ENCODE results near the gene TMEM141.
A peak's percentile ranks its signal among the peaks of the same experiment; 100 is the strongest.
"Not testable (repeated sequence)": the region's sequence is repeated elsewhere in the genome, so short reads cannot be mapped to it uniquely, and the experiment has no call there.

TMEM141 gene

DNA sequence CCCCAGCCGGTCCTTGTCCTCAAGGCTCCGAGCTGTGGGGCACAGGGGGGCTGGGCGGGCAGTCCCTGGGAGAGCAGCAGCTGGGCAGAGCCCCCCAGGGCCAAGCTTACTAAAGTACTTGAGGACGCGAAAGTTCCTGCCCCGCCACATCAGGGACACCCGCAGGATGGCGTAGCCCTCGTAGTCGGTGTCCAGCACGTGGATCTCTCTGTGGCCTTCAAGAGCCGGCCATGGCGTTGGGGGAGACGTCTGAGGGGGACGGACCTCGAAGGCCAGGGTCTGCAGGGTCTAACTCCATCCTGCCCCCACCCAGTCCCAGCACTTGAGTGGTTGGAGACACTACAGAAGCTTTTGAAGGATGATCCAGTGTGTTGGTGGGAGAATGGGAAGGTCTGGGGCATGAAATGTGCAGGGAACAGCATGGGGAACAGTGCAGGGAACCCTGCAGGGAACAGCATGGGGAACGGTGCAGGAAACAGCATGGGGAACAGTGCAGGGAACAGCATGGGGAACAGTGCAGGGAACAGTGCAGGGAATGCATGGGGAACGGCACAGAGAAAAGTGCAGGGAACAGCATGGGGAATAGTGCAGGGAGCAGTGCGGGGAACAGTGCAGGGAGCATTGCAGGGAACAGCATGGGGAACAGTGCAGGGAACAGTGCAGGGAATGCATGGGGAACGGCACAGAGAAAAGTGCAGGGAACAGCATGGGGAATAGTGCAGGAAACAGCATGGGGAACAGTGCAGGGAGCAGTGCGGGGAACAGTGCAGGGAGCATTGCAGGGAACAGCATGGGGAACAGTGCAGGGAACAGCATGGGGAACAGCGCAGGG, 35.6 kb upstream of the TMEM141 start:
- DNase-seq: not testable (repeated sequence)

GRCh38 chr9:136756134-136756438, 35.1 kb upstream of the TMEM141 start:
- no peak for DNase-seq

GRCh38 chr9:136756836-136757235, 34.3 kb upstream of the TMEM141 start:
- no peak for DNase-seq

DNA sequence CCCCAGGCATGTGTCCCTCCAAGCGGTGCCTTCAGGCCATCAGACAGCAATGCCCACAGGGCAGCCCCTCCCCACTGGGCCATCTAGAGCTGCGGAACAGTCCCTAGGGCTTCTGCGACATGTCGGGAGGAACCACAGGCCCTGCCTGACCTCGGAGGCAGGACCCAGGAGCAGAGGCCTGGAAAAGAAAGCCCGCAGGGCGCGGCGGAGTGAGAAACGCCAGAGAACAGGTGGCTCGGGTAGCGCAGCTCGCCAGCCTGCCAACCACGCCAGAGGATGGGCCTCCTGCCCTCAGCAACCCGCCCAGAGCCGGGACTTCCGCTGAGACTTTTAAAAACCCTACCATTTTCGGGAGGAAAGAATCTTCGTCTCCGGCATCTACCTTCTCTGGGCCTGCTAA, 33.8 kb upstream of the TMEM141 start:
- no peak for DNase-seq

- no peak for DNase-seq
Observed at GRCh38 chr9:136757751-136758140, 33.4 kb upstream of the TMEM141 start.

DNA sequence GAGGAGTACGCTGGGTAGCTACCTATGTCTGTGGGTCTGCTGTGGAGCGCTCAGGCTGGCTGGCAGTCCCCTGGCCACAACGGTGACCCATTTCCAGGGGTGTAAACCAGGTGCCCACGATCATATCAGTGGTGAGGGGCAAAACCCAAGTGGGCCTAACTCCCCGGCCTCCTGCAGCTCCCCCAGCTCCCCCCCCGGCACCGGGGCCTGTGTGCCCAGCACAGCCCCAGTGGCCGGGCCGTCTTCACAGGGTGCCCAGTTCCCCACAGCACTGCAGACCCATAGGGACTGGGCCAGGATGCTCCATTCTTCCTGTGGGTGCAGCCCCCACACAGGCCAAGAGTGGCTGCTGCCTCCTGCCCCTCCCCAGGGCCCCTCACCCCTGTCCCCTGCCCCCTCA, 32.1 kb upstream of the TMEM141 start:
- DNase-seq: no peak

GRCh38 chr9:136759436-136760325, 31.5 kb upstream of the TMEM141 start:
- DNase-seq: no peak

DNA sequence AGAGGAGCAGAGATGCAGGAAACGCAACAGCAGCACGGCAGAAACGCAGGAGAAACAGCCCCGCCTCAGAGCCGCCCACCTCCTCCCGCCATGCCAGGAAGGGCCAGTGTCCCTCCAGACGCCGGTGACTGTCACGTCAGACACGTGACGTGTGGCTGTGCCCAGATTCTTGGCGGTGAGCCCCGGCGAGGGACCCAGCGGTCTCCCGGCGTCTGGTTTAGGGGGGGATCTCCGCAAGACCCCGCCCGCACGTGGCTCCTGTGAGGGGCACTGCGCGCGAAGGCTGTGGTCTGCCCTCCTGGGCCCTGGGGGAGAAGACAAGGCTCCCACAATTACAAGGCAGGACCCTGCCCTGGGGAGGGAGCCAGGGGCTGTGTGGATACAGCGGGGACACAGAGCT, 30.7 kb upstream of the TMEM141 start:
- DNase-seq: no peak

DNA sequence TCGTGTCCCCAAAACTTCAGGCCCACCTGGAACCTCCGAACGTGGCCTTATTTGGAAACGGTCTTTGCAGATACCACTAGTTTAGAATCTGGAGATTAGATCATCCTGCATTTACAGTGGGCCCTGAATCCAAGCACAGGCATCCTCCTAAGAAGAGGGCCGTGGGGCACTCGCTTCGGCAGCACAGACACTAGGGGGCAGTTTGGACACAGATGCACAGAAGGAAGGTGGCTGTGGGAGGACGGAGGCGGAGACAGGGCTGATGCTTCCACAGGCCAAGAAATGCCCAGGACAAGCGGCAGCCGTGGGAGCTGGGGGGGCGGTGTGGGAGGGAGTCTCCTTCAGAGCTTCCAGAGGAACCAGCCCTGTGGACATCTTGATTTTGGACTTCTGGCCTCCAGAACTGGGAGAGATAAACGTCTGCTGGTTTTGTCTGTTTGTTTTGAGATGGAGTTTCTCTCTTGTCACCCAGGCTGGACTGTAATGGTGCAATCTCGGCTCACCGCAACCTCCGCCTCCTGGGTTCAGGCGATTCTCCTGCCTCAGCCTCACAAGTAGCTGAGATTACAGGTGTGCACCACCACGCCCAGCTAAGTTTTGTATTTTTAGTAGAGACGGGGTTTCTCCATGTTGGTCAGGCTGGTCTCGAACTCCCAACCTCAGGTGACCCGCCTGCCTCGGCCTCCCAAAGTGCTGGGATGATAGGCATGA, 30.2 kb upstream of the TMEM141 start:
- peak; percentile 52 for DNase-seq

DNA sequence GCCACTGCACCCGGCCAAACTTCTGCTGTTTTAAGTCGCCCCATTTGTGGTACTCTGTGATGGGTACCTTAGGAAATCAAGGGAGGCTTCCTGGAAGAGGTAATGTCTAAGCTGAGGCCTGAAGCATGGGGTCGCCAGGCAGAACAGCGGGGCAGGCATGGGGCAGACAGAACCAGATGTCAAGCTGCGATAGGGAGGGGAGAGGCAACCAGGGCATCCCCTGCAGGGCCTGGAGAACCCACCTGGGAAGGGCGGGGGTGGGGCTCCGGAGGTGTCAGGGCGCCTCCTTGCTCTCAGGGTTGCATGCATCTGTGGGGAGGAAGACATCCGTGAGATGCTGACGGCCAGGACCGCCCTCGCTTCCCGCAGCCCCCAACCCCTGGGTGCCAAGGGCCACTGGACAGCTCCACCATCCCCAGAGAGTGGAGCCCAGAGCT, 29.6 kb upstream of the TMEM141 start:
- no peak for DNase-seq

DNA sequence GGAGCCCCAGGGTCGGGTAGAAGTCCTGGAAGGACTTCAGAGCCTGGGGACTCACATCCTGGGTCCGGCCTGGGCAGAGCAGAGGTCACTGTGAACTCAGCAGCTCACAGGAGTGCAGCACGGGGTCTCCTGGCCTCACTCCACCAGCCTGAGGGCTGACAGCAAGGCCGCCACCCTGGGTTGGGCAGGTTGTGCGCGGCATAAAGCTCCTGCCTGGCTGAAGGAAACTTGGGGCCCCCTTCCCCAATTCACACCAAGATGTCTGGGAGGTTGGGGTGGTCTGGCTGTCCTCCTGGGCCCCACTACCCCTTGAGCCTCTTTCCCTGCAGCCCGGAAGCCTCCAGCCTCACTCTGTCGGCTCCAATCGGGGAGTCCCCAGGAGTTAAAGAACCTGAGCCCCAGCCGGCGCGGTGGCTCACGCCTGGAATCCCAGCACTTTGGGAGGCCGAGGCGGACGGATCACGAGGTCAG, 28.9 kb upstream of the TMEM141 start:
- DNase-seq: no peak

DNA sequence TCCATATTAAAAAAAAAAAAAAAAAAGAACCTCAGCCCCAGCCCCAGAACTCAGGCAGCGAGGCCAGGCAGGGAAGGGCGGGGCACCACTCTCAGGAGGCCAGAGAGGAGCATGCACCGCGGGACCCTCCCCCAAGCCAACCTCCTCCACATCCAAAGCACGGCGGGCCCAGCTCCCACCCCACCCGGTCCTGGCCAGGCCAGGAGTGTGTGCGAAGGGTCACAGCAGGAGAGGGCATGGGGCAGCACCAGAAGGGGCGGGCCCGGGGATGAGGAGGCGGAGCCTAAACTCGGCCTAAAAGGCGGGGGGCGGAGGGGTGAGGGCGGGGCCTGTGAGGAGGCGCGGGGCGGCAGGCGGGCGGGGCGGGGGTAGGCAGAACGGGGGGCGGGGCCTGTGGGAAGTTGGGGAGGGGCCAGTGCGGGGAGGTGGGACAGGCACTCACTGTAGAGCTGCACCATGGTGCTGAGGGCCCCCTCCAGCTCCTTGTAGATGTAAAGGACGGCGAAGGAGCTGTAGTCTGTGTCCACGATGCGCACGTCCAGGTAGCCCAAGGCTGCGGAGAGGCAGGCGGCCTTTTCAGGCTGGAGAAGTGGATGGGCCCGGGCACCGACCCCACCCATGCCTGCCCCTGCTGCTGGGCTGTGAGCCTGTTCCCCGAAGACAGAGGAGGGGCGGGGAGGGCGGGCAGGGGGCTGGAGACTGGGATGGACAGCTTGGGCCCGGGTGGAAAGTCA, 28.1 kb upstream of the TMEM141 start:
- no peak for DNase-seq

DNA sequence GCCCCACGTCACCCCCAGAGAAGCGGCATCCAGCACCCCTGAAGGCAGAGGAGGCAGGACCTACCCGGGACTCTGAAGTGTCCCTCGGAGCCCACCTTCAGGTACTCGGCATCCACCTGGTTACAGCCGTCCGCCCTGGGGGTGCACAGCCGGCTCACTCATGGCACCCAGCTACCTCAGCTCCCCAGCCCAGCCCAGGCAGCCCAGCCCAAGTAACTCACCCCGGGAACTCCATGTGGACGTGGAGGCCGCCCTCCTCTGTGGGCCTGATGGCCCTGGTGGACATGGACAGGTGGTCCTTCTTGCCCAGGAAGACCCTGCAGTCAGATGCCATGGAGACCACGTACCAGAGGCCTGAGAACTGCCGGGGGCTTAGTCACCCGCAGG, 27.5 kb upstream of the TMEM141 start:
- no peak for DNase-seq

- DNase-seq: peak; percentile 83
Observed at GRCh38 chr9:136764301-136764891, 26.7 kb upstream of the TMEM141 start, which contains the start of gene LCN15. Gene LCN15, minus strand, starts transcription at chr9:136764518. Its CDS starts 30 bp downstream, at chr9:136764488.

GRCh38 chr9:136765041-136765440, 26.1 kb upstream of the TMEM141 start:
- no peak for DNase-seq

- not testable (repeated sequence) for DNase-seq
Observed at GRCh38 chr9:136765745-136766409, 25.3 kb upstream of the TMEM141 start.

DNA sequence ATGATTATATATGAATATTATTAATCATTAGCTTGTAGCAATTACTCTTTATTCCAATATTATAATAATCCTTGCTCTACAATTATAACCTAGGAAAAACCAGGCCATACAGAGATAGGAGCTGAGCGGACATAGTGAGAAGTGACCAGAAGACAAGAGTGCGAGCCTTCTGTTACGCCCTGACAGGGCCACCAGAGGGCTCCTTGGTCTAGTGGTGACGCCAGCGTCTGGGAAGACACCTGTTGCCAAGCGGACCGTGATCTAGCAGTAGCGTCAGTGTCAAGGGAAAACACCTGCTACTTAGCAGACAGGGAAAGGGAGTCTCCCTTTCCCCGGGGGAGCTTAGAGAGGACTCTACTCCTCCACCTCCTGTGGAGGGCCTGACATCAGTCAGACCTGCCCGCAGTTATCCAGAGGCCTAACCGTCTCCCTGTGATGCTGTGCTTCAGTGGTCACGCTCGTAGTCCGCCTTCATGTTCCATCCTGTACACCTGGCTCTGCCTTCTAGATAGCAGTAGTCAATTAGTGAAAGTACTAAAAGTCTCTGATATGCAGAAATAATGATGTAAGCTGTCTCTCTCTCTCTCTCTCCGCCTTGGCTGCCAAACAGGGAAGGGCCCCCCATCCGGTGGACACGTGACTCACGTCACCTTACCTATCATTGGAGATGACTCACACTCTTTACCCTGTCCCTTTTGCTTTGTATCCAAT, 24.6 kb upstream of the TMEM141 start:
- DNase-seq: peak; percentile 81

GRCh38 chr9:136769710-136770191, 21.4 kb upstream of the TMEM141 start:
- DNase-seq: no peak

- no peak for DNase-seq
Observed at GRCh38 chr9:136771907-136772415, 19.2 kb upstream of the TMEM141 start.

DNA sequence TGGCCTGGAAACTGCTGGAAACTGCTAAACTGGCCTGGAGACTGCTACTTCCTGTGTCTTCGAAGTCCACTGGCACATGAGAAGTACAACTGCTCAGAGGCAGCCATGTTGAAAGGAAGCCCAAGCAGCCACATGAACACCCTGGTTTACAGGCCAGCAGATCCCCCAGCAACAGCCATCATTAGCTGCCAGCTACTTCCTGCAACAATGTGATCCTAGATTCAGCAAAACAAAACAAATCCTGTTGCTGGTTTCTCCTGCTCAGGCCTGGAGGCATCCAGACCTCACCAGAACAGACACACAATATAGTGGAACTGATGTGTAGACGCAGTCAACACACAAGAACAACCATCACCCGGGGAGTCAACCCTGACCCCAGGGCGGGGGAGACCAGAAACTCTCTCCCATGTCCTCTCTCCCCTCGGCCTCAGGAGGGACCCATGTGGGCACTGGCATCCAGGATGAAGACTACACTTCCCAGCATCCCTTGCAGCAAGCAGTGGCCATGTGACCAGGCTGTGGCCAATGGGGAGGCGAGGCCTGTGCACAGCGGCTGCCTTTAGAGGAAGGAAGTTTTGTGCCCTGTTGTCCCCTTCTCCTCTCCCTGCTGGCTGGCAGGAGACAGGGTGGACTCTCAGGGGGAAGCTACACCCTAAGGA, 17.6 kb upstream of the TMEM141 start:
- no peak for DNase-seq
